ENCODE results near the gene TOR2A.

DNA sequence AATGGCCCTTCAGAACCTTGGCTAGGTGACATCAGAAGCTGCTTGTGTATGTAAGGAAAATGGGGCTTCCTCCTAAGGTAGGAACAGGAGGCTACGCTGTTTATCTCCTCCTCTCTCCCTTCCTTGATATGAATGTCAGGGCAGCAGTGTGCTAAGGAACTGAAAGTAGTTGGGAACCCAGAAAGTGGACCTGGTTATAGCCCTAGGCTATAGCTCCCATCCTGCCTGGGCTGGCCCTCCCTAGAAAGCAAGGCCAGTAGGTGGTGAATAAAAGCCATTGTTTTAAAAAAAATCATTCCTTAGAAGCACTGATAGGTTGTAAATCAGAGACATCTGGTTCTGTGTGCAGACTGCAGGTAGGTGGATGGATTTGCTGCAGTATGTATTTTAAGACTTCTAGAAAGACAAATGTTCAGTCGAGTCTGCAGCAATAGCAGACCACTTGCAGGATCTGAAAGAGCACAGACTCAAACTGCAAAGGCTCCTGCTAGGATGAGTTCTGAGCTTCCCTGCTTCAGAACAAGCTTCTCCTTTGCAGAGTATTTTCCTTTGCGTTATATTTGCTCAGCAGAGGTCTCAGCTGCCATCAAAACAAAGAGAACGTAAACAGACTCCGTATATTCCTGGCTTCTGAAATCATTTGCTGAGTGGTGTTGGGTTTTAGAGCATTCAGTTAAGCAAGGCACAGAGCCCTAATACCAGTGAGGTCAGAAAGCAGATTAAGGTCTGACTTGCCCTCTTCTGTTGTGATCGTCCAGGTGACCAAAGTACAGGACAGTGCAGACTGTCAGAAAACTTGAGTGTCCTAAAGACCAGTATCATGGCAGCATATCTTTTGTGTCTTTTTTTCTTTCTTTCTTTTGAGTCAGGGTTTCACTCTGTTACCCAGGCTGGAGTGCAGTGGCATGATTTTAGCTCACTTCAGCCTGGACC lies 48.4 kb downstream of the TOR2A start:
- TF ChIP-seq POLR2A (IDR thresholded peaks at IDR 0.05; ENCODE audit: control extremely low read depth in 1 of 2, low read depth in 2 of 2, low read length in 2 of 2) (no peak), SUZ12 (IDR thresholded peaks at IDR 0.05; ENCODE audit: low read length) (no peak), SP1 (IDR thresholded peaks at IDR 0.05; ENCODE audit: low read depth, low read length) (no peak), TCF12 (IDR thresholded peaks at IDR 0.05; ENCODE audit: low read depth, low read length) (no peak), EZH2 (IDR thresholded peaks at IDR 0.05; ENCODE audit: low read depth, low read length, severe bottlenecking) (no peak), POLR2AphosphoS5 (IDR thresholded peaks at IDR 0.05; ENCODE audit: low read depth, low read length) (no peak), CHD2 (IDR thresholded peaks at IDR 0.05; ENCODE audit: low read length) (no peak), RNF2 (IDR thresholded peaks at IDR 0.05; ENCODE audit: borderline replicate concordance, low read depth, low read length, missing control alignments, poor library complexity, severe bottlenecking) (no peak), YY1 (IDR thresholded peaks at IDR 0.05; ENCODE audit: low read depth, low read length) (no peak)
- TF ChIP-seq, protein P1, sequence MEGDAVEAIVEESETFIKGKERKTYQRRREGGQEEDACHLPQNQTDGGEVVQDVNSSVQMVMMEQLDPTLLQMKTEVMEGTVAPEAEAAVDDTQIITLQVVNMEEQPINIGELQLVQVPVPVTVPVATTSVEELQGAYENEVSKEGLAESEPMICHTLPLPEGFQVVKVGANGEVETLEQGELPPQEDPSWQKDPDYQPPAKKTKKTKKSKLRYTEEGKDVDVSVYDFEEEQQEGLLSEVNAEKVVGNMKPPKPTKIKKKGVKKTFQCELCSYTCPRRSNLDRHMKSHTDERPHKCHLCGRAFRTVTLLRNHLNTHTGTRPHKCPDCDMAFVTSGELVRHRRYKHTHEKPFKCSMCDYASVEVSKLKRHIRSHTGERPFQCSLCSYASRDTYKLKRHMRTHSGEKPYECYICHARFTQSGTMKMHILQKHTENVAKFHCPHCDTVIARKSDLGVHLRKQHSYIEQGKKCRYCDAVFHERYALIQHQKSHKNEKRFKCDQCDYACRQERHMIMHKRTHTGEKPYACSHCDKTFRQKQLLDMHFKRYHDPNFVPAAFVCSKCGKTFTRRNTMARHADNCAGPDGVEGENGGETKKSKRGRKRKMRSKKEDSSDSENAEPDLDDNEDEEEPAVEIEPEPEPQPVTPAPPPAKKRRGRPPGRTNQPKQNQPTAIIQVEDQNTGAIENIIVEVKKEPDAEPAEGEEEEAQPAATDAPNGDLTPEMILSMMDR (IDR thresholded peaks at IDR 0.05; ENCODE audit: control extremely low read depth in 1 of 3, insufficient read depth in 1 of 3, low read depth in 1 of 3, low read length in 3 of 3): no peak
- TF ChIP-seq, protein P2, sequence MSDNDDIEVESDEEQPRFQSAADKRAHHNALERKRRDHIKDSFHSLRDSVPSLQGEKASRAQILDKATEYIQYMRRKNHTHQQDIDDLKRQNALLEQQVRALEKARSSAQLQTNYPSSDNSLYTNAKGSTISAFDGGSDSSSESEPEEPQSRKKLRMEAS (IDR thresholded peaks at IDR 0.05): no peak
- TF ChIP-seq, protein P3, sequence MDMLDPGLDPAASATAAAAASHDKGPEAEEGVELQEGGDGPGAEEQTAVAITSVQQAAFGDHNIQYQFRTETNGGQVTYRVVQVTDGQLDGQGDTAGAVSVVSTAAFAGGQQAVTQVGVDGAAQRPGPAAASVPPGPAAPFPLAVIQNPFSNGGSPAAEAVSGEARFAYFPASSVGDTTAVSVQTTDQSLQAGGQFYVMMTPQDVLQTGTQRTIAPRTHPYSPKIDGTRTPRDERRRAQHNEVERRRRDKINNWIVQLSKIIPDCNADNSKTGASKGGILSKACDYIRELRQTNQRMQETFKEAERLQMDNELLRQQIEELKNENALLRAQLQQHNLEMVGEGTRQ (IDR thresholded peaks at IDR 0.05; ENCODE audit: low read length): no peak
